Measurements from ENCODE around the gene EPHA3. TPM values are rescaled to one million over a fixed set of nuclear protein-coding genes. Genes with fewer than 3 reads are reported as not detected.

Gene EPHA3
- total RNA-seq, 1 donor from 2014 or later = 24.6 TPM

GRCh38 chr3:89312141-89312540 lies 204.7 kb downstream of the EPHA3 start:
- H3K4me1 Mint-ChIP-seq = peaks cover 6% of the 10 kb centered on the region
- no peaks in the 10 kb centered on the region for H3K36me3 Mint-ChIP-seq (ENCODE audit: low read depth)
- H3K4me3 Mint-ChIP-seq = no peak overlapping the region
- no peak for DNase-seq (ENCODE audit: low read depth, low spot score)
- no peaks in the 10 kb centered on the region for H3K9me3 Mint-ChIP-seq
- H3K27ac Mint-ChIP-seq (ENCODE audit: unreplicated experiment) = no peak overlapping the region
- TF ChIP-seq CTCF (conservative IDR thresholded peaks at IDR 0.05) = no peak
- no peaks in the 10 kb centered on the region for H3K27me3 Mint-ChIP-seq (ENCODE audit: low read depth)

GRCh38 chr3:89314454-89315098 lies 207.2 kb downstream of the EPHA3 start:
- no peaks in the 10 kb centered on the region for H3K27me3 Mint-ChIP-seq (ENCODE audit: low read depth)
- H3K36me3 Mint-ChIP-seq (ENCODE audit: low read depth) = no peaks in the 10 kb centered on the region
- no peaks in the 10 kb centered on the region for H3K9me3 Mint-ChIP-seq
- peaks cover 6% of the 10 kb centered on the region for H3K4me1 Mint-ChIP-seq
- no peak overlapping the region for H3K27ac Mint-ChIP-seq (ENCODE audit: unreplicated experiment)
- TF ChIP-seq CTCF (conservative IDR thresholded peaks at IDR 0.05) = peak; percentile 59
- no peak for DNase-seq (ENCODE audit: low read depth, low spot score)
- H3K4me3 Mint-ChIP-seq = no peak overlapping the region

- no peak overlapping the region for H3K27ac Mint-ChIP-seq (ENCODE audit: unreplicated experiment)
- H3K4me1 Mint-ChIP-seq = peaks cover 6% of the 10 kb centered on the region
- H3K36me3 Mint-ChIP-seq (ENCODE audit: low read depth) = no peaks in the 10 kb centered on the region
- no peaks in the 10 kb centered on the region for H3K9me3 Mint-ChIP-seq
- H3K4me3 Mint-ChIP-seq = no peak overlapping the region
- no peak for TF ChIP-seq CTCF (conservative IDR thresholded peaks at IDR 0.05)
- DNase-seq (ENCODE audit: low read depth, low spot score) = no peak
- H3K27me3 Mint-ChIP-seq (ENCODE audit: low read depth) = no peaks in the 10 kb centered on the region
Measured at GRCh38 chr3:89315750-89316470, 208.5 kb downstream of the EPHA3 start.

- Mint-ChIP-seq H3K4me3 (no peak overlapping the region), H3K27ac (ENCODE audit: unreplicated experiment) (no peak overlapping the region), H3K36me3 (ENCODE audit: low read depth) (no peaks in the 10 kb centered on the region), H3K27me3 (ENCODE audit: low read depth) (no peaks in the 10 kb centered on the region), H3K4me1 (no peaks in the 10 kb centered on the region), H3K9me3 (no peaks in the 10 kb centered on the region)
- no peak for DNase-seq (ENCODE audit: low read depth, low spot score)
- TF ChIP-seq CTCF (conservative IDR thresholded peaks at IDR 0.05) = no peak
Measured at GRCh38 chr3:89320186-89320585, 212.8 kb downstream of the EPHA3 start.

- no peak for DNase-seq (ENCODE audit: low read depth, low spot score)
- Mint-ChIP-seq H3K4me1 (peaks cover 19% of the 10 kb centered on the region), H3K36me3 (ENCODE audit: low read depth) (no peaks in the 10 kb centered on the region), H3K4me3 (no peak overlapping the region), H3K27ac (ENCODE audit: unreplicated experiment) (no peak overlapping the region), H3K27me3 (ENCODE audit: low read depth) (no peaks in the 10 kb centered on the region), H3K9me3 (peaks cover 3% of the 10 kb centered on the region)
- TF ChIP-seq CTCF (conservative IDR thresholded peaks at IDR 0.05) = no peak
Measured at GRCh38 chr3:89326997-89327396, 219.6 kb downstream of the EPHA3 start.

Data from neural crest cell (in vitro differentiated cells).